Left cardiac atrium (tissue), 4 donors: ENCODE measurements around the gene NUP107. TPM values are rescaled to one million over a fixed set of nuclear protein-coding genes. Genes with fewer than 3 reads are reported as not detected.

Experiments
- ATAC-seq, 2 donors: fragments of 200-7000 bp; cut with Tn5 transposase; one replicate each; pipeline ENCODE4 v1.9.1; 2020; ENCODE audit warnings: mild to moderate bottlenecking in 2 of 2, moderate library complexity in 2 of 2
- DNase-seq: peaks from one replicate; pipeline ENCODE4 v3.0.0-alpha.2; 2020
- intact Hi-C, 2 donors: fragments of 100-400 bp; cut with DNase I; formaldehyde crosslinking; loops; one replicate each; pipeline versions ENCODE4 v1.14.1 to v1.15.1; 2022 to 2023
- total RNA-seq, 2 donors: library from RNA; stranded (reverse); fragmentation: NEBNext Ultra II Directional; extraction: Animal tissue kit (Norgen Biotek cat#: 25700); gene quantifications; one replicate each; pipeline ENCODE4 v1.2.1, GENCODE V29; 2021
- donor health status: DM: no; HTN: yes; CAD: no.
- donor health status: DM: no; HTN: yes; CAD: no; lungs with severe emphysema.
- donor health status: DM: yes; HTN: yes; CAD: no.
- donor health status: Dilated cardiomyopathy.

The NUP107 gene
- total RNA-seq, 2 donors from 2014 or later, result 23.5 to 31.6 TPM

- ATAC-seq, result no peak
- intact Hi-C loops, result no loop called here
- DNase-seq, result no peak
Observed at GRCh38 chr12:68791897-68792481, 105.2 kb downstream of the NUP107 start.

GRCh38 chr12:68792952-68793351, 106.2 kb downstream of the NUP107 start:
- intact Hi-C loops, result no loop called here
- DNase-seq (no peak), ATAC-seq (peak; percentile 30 to 67)

GRCh38 chr12:68793436-68793835, 106.7 kb downstream of the NUP107 start:
- DNase-seq, result no peak
- intact Hi-C loops, result no loop called here
- no peak for ATAC-seq

- no peak for DNase-seq
- ATAC-seq, result no peak
- intact Hi-C loops, result no loop called here
Observed at GRCh38 chr12:68793975-68794652, 107.3 kb downstream of the NUP107 start.

GRCh38 chr12:68794653-68795251, 108.0 kb downstream of the NUP107 start:
- DNase-seq (no peak), ATAC-seq (no peak)
- intact Hi-C loops, result no loop called here

Other genes starting within 250 kb of the NUP107 start
- gene RAP1B, start 76.1 kb upstream of the NUP107 start, total RNA-seq, result 10 to 100 TPM; 82.2 to 91.3 TPM
- gene SLC35E3, start 59.2 kb downstream of the NUP107 start, total RNA-seq, result 1 to 10 TPM; 5.2 to 7.1 TPM
- gene MDM2, start 121.2 kb downstream of the NUP107 start, total RNA-seq, result 10 to 100 TPM; 42.4 to 59.8 TPM
- 10 to 100 TPM; 18.4 to 35.0 TPM for gene CPM, start 246.2 kb downstream of the NUP107 start, total RNA-seq